SK-N-MC (cell line): ENCODE data around the gene KRTAP6-1.

Source experiments
- EZH2 ChIP-seq: fragments of 200-600 bp; sonication (generic); IDR thresholded peaks from one replicate; pipeline ENCODE4 v1.6.1; 2017; ENCODE audit warnings: antibody characterized with exemption
- FOXP2 ChIP-seq: optimal IDR thresholded peaks from 2 replicates; pipeline ENCODE3; 2011; ENCODE audit warnings: mild to moderate bottlenecking, moderate library complexity; ENCODE audit not compliant: insufficient read depth; ENCODE audit errors: extremely low read length, control extremely low read depth

DNA sequence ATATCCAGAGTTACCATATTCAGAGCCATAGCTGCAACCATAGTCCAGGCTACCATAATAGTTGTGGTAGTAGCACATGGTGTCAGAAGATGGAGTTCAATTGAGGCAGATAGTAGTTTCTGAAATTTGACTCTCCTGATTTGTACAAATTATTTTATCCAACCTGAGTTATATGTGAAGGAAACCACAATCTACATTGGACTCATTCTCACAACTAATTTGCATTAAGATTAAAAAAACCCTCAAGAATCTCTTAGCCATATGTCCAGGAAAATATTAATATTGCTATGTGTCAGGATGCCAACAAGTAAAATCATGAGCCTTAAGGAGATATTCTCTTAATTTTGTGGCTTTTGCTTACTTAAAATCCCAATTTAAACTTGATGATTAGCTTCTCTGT is 23.4 kb downstream of the KRTAP6-1 start, which contains the start of gene KRTAP22-2:
- no peak for TF ChIP-seq EZH2
- TF ChIP-seq FOXP2 = no peak
